B cell (primary cell): ENCODE measurements around the gene PSME2. TPM values are rescaled to one million over a fixed set of nuclear protein-coding genes. Genes with fewer than 3 reads are reported as not detected.
A peak's percentile ranks its signal among the peaks of the same experiment; 100 is the strongest.

Experiments
- ATAC-seq: fragments of 200-7000 bp; cut with Tn5 transposase; one replicate; pipeline ENCODE4 v1.10.0; 2021; ENCODE audit warnings: low read depth, mild to moderate bottlenecking, moderate number of reproducible peaks, moderate library complexity
- CTCF ChIA-PET: fragments of 350-600 bp; sonication (Branson Sonifier 250); formaldehyde crosslinking; loops from one replicate; lab custom pipeline; 2021; ENCODE audit warnings: antibody characterized with exemption, inconsistent platforms; lab: Charles Lee
- POLR2A ChIA-PET: fragments of 350-600 bp; sonication (Branson Sonifier 250); formaldehyde crosslinking; loops from one replicate; lab custom pipeline; 2021; ENCODE audit warnings: antibody characterized with exemption; lab: Charles Lee
- DNase-seq: peaks from one replicate; pipeline ENCODE4 v3.0.0; 2013
- H2AFZ ChIP-seq: 2 replicates; pipeline ENCODE4 v1.6.1; 2012; ENCODE audit warnings: mild to moderate bottlenecking, low read depth, low read length; ENCODE audit not compliant: insufficient read depth, poor library complexity, severe bottlenecking
- H3K27ac ChIP-seq, 2 donors: 1 replicate in 1 of 2; 2 replicates in 1 of 2; pipeline ENCODE4 v1.5.1; 2012 to 2013; ENCODE audit warnings: low read length in 2 of 2, mild to moderate bottlenecking in 2 of 2, moderate library complexity in 1 of 2
- H3K27me3 ChIP-seq, 4 experiments: fragments of 200-600 bp in 1 of 4; sonication (generic) in 1 of 4; replicated peaks in 1 of 4; 1 replicate in 2 of 4; 2 replicates in 2 of 4; pipeline versions ENCODE4 v1.6.1 to v1.7.0; 2013 to 2016; ENCODE audit warnings: low read length in 3 of 4, mild to moderate bottlenecking in 2 of 4, mixed read lengths in 1 of 4, moderate library complexity in 1 of 4; ENCODE audit not compliant: insufficient read depth in 4 of 4, control insufficient read depth in 3 of 4; ENCODE audit errors: control extremely low read depth in 1 of 4
- H3K36me3 ChIP-seq, 2 experiments: replicated peaks in 1 of 2; 1 replicate in 1 of 2; 2 replicates in 1 of 2; pipeline versions ENCODE4 v1.6.1 to v1.7.1; 2013; ENCODE audit warnings: low read length in 1 of 2; ENCODE audit not compliant: insufficient read depth in 2 of 2, control insufficient read depth in 1 of 2; ENCODE audit errors: control extremely low read depth in 1 of 2, extremely low read depth in 1 of 2
- H3K4me1 ChIP-seq, 2 donors: fragments of 200-600 bp in 1 of 2; sonication (generic) in 1 of 2; 1 replicate in 1 of 2; 2 replicates in 1 of 2; pipeline versions ENCODE4 v1.5.1 to v1.6.1; 2013 to 2017; ENCODE audit warnings: low read length in 2 of 2; ENCODE audit not compliant: control insufficient read depth in 2 of 2, insufficient read depth in 2 of 2
- H3K4me2 ChIP-seq: replicated peaks from 2 replicates; pipeline ENCODE3; 2012; ENCODE audit warnings: mild to moderate bottlenecking, low read depth, low read length; ENCODE audit not compliant: poor library complexity, severe bottlenecking
- H3K4me3 ChIP-seq, 5 experiments: fragments of 200-600 bp in 1 of 5; sonication (generic) in 1 of 5; 1 replicate in 3 of 5; 2 replicates in 2 of 5; pipeline versions ENCODE4 v1.5.1 to v1.7.0; 2011 to 2016; ENCODE audit warnings: low read length in 4 of 5, mild to moderate bottlenecking in 4 of 5, low read depth in 2 of 5, control low read depth in 1 of 5, moderate library complexity in 1 of 5; ENCODE audit not compliant: insufficient read depth in 1 of 5; ENCODE audit errors: control extremely low read depth in 1 of 5, extremely low read depth in 1 of 5
- H3K79me2 ChIP-seq: fragments of 200-600 bp; sonication (generic); one replicate; pipeline ENCODE4 v1.6.0; 2016; ENCODE audit warnings: low read length; ENCODE audit not compliant: control insufficient read depth, insufficient read depth
- H3K9ac ChIP-seq: fragments of 200-600 bp; sonication (generic); 2 replicates; pipeline ENCODE4 v1.6.1; 2017; ENCODE audit warnings: mild to moderate bottlenecking, low read length, moderate library complexity
- H3K9me3 ChIP-seq, 3 donors: one replicate each; pipeline versions ENCODE4 v1.6.1 to v1.7.1; 2013; ENCODE audit warnings: low read length in 2 of 3; ENCODE audit not compliant: control insufficient read depth in 2 of 3, insufficient read depth in 1 of 3; ENCODE audit errors: control extremely low read depth in 1 of 3
- H4K20me1 ChIP-seq: 2 replicates; pipeline ENCODE4 v1.6.0; 2012; ENCODE audit warnings: mild to moderate bottlenecking, low read length; ENCODE audit not compliant: insufficient read depth, control insufficient read depth, poor library complexity, severe bottlenecking
- H3K27ac Mint-ChIP-seq: one replicate; pipeline ENCODE4 v1.8.0; 2021; ENCODE audit warnings: mixed read lengths
- H3K27me3 Mint-ChIP-seq: one replicate; pipeline ENCODE4 v1.8.0; 2021; ENCODE audit warnings: mixed read lengths
- H3K4me1 Mint-ChIP-seq: one replicate; pipeline ENCODE4 v1.8.0; 2021; ENCODE audit warnings: mixed read lengths
- H3K4me3 Mint-ChIP-seq: one replicate; pipeline ENCODE4 v1.8.0; 2021; ENCODE audit warnings: mixed read lengths
- H3K9me3 Mint-ChIP-seq: one replicate; pipeline ENCODE4 v1.8.0; 2022; ENCODE audit warnings: mixed read lengths; ENCODE audit not compliant: insufficient read depth
- CTCF ChIP-seq: fragments of 200-600 bp; IDR thresholded peaks from one replicate; pipeline ENCODE4 v1.8.0; 2022; ENCODE audit warnings: antibody characterized with exemption, mild to moderate bottlenecking
- EZH2 ChIP-seq: IDR thresholded peaks from 2 replicates; pipeline ENCODE4 v1.6.1; 2012; ENCODE audit warnings: borderline replicate concordance, low read depth, mild to moderate bottlenecking, moderate library complexity, low read length; ENCODE audit not compliant: insufficient read depth, poor library complexity, severe bottlenecking
- WGBS: methylation state at CpG from one replicate; pipeline ENCODE4 v1.1.5; 2013; ENCODE audit warnings: missing lambda C conversion rate; ENCODE audit not compliant: insufficient coverage; 5-methylcytosine and 5-hydroxymethylcytosine counted together
- intact Hi-C: fragments of 100-400 bp; cut with micrococcal nuclease; formaldehyde crosslinking; loops from one replicate; pipeline ENCODE4 v1.10.0; 2022
- polyA plus RNA-seq: library from polyadenylated mRNA; depleted of rRNA; stranded (reverse); fragments of >200 nt; gene quantifications from 2 replicates; pipeline ENCODE4 v1.2.3, GENCODE V29; 2012
- total RNA-seq, 2 donors: library from RNA; stranded (reverse); fragments of 120-200 nt in 1 of 2; gene quantifications; 1 replicate in 1 of 2; 2 replicates in 1 of 2; pipeline versions ENCODE4 v1.2.3 to v1.2.4, GENCODE V29; 2013 to 2022

PSME2 gene
- total and polyA plus RNA-seq, 2 donors (not counting 1 experiment from before 2014, with no cell fraction given), result 126 to 141 TPM

GRCh38 chr14:24113801-24114531, 32.4 kb downstream of the PSME2 start:
- ATAC-seq (peak; percentile 12), DNase-seq (no peak)
- peak overlapping the region; percentile 93 for H3K4me3 Mint-ChIP-seq
- peaks cover 13% of the 10 kb centered on the region for H4K20me1 ChIP-seq
- peak overlapping the region; percentile 88 to 99 (median 97) for H3K4me3 ChIP-seq
- H3K79me2 ChIP-seq, result peaks cover 48% of the 10 kb centered on the region
- H3K27ac ChIP-seq, result peak overlapping the region; percentile 99 to 100
- H2AFZ ChIP-seq, result peak overlapping the region; percentile 82
- H3K36me3 ChIP-seq, result peaks cover 0 to 24% of the 10 kb centered on the region in 2 experiments
- under 1% methylated on average over 42 of the region's 42 CpGs for WGBS
- TF ChIP-seq EZH2 (no peak), CTCF (no peak)
- no peaks in the 10 kb centered on the region for H3K9me3 Mint-ChIP-seq
- H3K4me2 ChIP-seq, result peak overlapping the region; percentile 95
- peaks cover 27% of the 10 kb centered on the region for H3K4me1 Mint-ChIP-seq
- H3K27me3 ChIP-seq, result no peaks in the 10 kb centered on the region
- peak overlapping the region; percentile 100 for H3K27ac Mint-ChIP-seq
- no peaks in the 10 kb centered on the region for H3K9me3 ChIP-seq
- H3K27me3 Mint-ChIP-seq, result no peaks in the 10 kb centered on the region
- ChIA-PET CTCF (interaction anchor here (0.8 to 4.1 kb wide), 25 partner anchors 9 to 317 kb away, joined by 3 to 37 read pairs (median 6); partner anchors contain the start of genes CARMIL3, CIDEB, EMC9 and IPO4), POLR2A (interaction anchor here (0.5 to 2.9 kb wide), 20 partner anchors 12 to 1019 kb away, joined by 3 to 49 read pairs (median 4); partner anchors contain the start of genes ACIN1, CBLN3, CHMP4A and EMC9)
- intact Hi-C loops, result loop anchor here (1.0 to 10.0 kb wide), 13 partner anchors 20 to 559 kb away; partner anchors contain the start of genes CHMP4A, EMC9, GMPR2 and IPO4
- H3K4me1 ChIP-seq, result peaks cover 19 to 29% of the 10 kb centered on the region in 2 donors
- H3K9ac ChIP-seq, result peak overlapping the region; percentile 98
